GM12878 (cell line): ENCODE data around the gene SPRYD3. TPM values are rescaled to one million over a fixed set of nuclear protein-coding genes. Genes with fewer than 3 reads are reported as not detected.

Experiments used
- ATAC-seq: fragments of 200-7000 bp; cut with Tn5 transposase; 3 replicates; pipeline ENCODE4 v1.9.1; 2020; ENCODE audit warnings: mild to moderate bottlenecking, moderate library complexity
- BruUV-seq: library from RNA; stranded (reverse); fragments of 400-500 nt; replicated peaks from 2 replicates; lab custom pipeline; 2021; lab: Mats Ljungman, UMichigan
- CTCF ChIA-PET: fragments of 300-600 bp; sonication (Branson Sonifier 250); formaldehyde crosslinking; extraction: SDS; loops from one replicate; lab custom pipeline; 2021; ENCODE audit warnings: inconsistent platforms; lab: Yijun Ruan, JAX
- POLR2A ChIA-PET: fragments of 350-600 bp; formaldehyde crosslinking; extraction: SDS; loops from one replicate; lab custom pipeline; 2021; ENCODE audit warnings: inconsistent platforms; lab: Charles Lee
- RAD21 ChIA-PET: fragments of 300-600 bp; sonication (Branson Sonifier 250); formaldehyde crosslinking; loops from one replicate; lab custom pipeline; 2023; ENCODE audit warnings: antibody characterized with exemption; ENCODE audit not compliant: unreplicated experiment; lab: Charles Lee
- SMC1A ChIA-PET: fragments of 300-600 bp; sonication (Branson Sonifier 250); formaldehyde crosslinking; loops from one replicate; lab custom pipeline; 2023; ENCODE audit not compliant: unreplicated experiment, uncharacterized antibody; lab: Charles Lee
- DNase-seq: peaks from one replicate; pipeline ENCODE4 v3.0.0-alpha.2; 2011; ENCODE audit warnings: low read depth, low spot score
- FAIRE-seq: peaks from 3 replicates; lab custom pipeline; 2011; peaks lifted over from hg19 to GRCh38; lab: Jason Lieb, UNC
- H2AFZ ChIP-seq: 2 replicates; pipeline ENCODE4 v1.6.0; 2011; ENCODE audit warnings: low read depth, low read length, control low read depth; ENCODE audit not compliant: control insufficient read depth
- H3K27ac ChIP-seq: 2 replicates; pipeline ENCODE4 v1.5.1; 2011; ENCODE audit warnings: control low read depth; ENCODE audit not compliant: control insufficient read depth, insufficient read depth
- H3K27me3 ChIP-seq, 2 experiments: replicated peaks in 1 of 2; 2 replicates each; pipeline versions ENCODE4 v1.6.0 to v1.6.1; 2011; ENCODE audit warnings: low read length in 1 of 2; ENCODE audit not compliant: control insufficient read depth in 2 of 2, insufficient read depth in 2 of 2
- H3K36me3 ChIP-seq, 2 experiments: 2 replicates each; pipeline ENCODE4 v1.5.1; 2011; ENCODE audit warnings: low read length in 1 of 2; ENCODE audit not compliant: control insufficient read depth in 2 of 2, insufficient read depth in 2 of 2
- H3K4me1 ChIP-seq: 2 replicates; pipeline ENCODE4 v1.6.1; 2011; ENCODE audit warnings: mild to moderate bottlenecking, low read length, moderate library complexity, mixed read lengths; ENCODE audit not compliant: control insufficient read depth, insufficient read depth
- H3K4me2 ChIP-seq: 2 replicates; pipeline ENCODE4 v1.6.0; 2011; ENCODE audit warnings: control low read depth; ENCODE audit not compliant: control insufficient read depth, insufficient read depth
- H3K4me3 ChIP-seq: fragments of 200-600 bp; sonication (generic); 2 replicates; pipeline ENCODE4 v1.5.1; 2016
- H3K79me2 ChIP-seq: 2 replicates; pipeline ENCODE4 v1.6.0; 2011; ENCODE audit warnings: low read length; ENCODE audit not compliant: control insufficient read depth, insufficient read depth
- H3K9ac ChIP-seq: 2 replicates; pipeline ENCODE4 v1.8.0; 2011; ENCODE audit warnings: low read length, control low read depth, mixed read lengths; ENCODE audit not compliant: control insufficient read depth, insufficient read depth
- H3K9me3 ChIP-seq: replicated peaks from 3 replicates; pipeline ENCODE4 v1.5.1; 2011; ENCODE audit warnings: mild to moderate bottlenecking, low read length; ENCODE audit not compliant: control insufficient read depth, insufficient read depth
- H4K20me1 ChIP-seq: 2 replicates; pipeline ENCODE4 v1.6.0; 2011; ENCODE audit not compliant: control insufficient read depth, insufficient read depth
- ASH2L ChIP-seq: fragments of 300-600, 200-600 bp; sonication (generic); IDR thresholded peaks from 2 replicates; pipeline ENCODE4 v1.6.1; 2017; ENCODE audit warnings: low read depth, mild to moderate bottlenecking, borderline replicate concordance
- EP300 ChIP-seq, 2 experiments: fragments of 150-350 bp in 1 of 2; IDR thresholded peaks; 2 replicates each; pipeline ENCODE4 v1.6.1; 2011 to 2012; ENCODE audit warnings: low read depth in 2 of 2, low read length in 2 of 2, borderline replicate concordance in 1 of 2, improper control_type of control experiment in 1 of 2, inconsistent platforms in 1 of 2; ENCODE audit not compliant: control insufficient read depth in 1 of 2
- KAT2A ChIP-seq: conservative IDR thresholded peaks from 2 replicates; pipeline ENCODE4 v1.6.1; 2011; ENCODE audit warnings: low read depth, low read length; ENCODE audit not compliant: control insufficient read depth
- MEF2B ChIP-seq: fragments of 450-650 bp; IDR thresholded peaks from 2 replicates; pipeline ENCODE4 v1.6.1; 2018; ENCODE audit warnings: mild to moderate bottlenecking, moderate library complexity; ENCODE audit not compliant: partially characterized antibody, poor library complexity, severe bottlenecking
- PAX8 ChIP-seq: fragments of 450-650 bp; IDR thresholded peaks from 2 replicates; pipeline ENCODE4 v1.6.1; 2017; ENCODE audit warnings: mild to moderate bottlenecking, moderate library complexity
- PBX3 ChIP-seq: IDR thresholded peaks from 2 replicates; pipeline ENCODE4 v1.6.1; 2011; ENCODE audit warnings: mild to moderate bottlenecking, low read depth, low read length, moderate library complexity; ENCODE audit not compliant: insufficient replicate concordance
- TCF12 ChIP-seq: IDR thresholded peaks from 2 replicates; pipeline ENCODE4 v1.6.1; 2011; ENCODE audit warnings: low read depth, mild to moderate bottlenecking, low read length
- TCF3 ChIP-seq: IDR thresholded peaks from 2 replicates; pipeline ENCODE4 v1.6.1; 2012; ENCODE audit warnings: low read depth, mild to moderate bottlenecking, low read length, borderline replicate concordance; ENCODE audit not compliant: insufficient read depth
- WGBS: methylation state at CpG from one replicate; pipeline ENCODE4 v1.1.6; 2016; ENCODE audit warnings: low lambda C conversion rate; ENCODE audit not compliant: insufficient replicate concordance, insufficient coverage; ENCODE audit errors: missing lambda C conversion rate; 5-methylcytosine and 5-hydroxymethylcytosine counted together
- in situ Hi-C: fragments of 300-500 bp; cut with MboI; formaldehyde crosslinking; loops from 9 replicates; pipeline ENCODE4 v1.14.3; 2018; ENCODE audit warnings: mixed read lengths
- intact Hi-C: fragments of 100-400 bp; cut with micrococcal nuclease; formaldehyde crosslinking; loops from one replicate; pipeline ENCODE4 v1.14.2; 2022; ENCODE audit not compliant: unreplicated experiment
- polyA plus RNA-seq, 11 experiments: library from polyadenylated mRNA; depleted of rRNA in 4 of 11; unstranded in 6 of 11; stranded (reverse) in 5 of 11; fragments of >200 nt; fragmentation: Nextera tagmentation in 4 of 11; fragmentation: Illumina TruSeq in 1 of 11; extraction: Ambion mirVana in 4 of 11; extraction: Trizol in 1 of 11; gene quantifications; 1 replicate in 1 of 11; 2 replicates in 10 of 11; pipeline versions ENCODE4 v1.2.1 to v1.2.3, GENCODE V29; 2011 to 2016; ENCODE audit warnings: inconsistent platforms in 2 of 11, missing spikeins in 2 of 11, low read depth in 1 of 11
- total RNA-seq, 4 experiments: library from RNA; depleted of rRNA in 3 of 4; stranded (reverse); fragments of >200 nt in 3 of 4; fragmentation: Illumina TruSeq in 1 of 4; extraction: Trizol in 1 of 4; gene quantifications; 2 replicates each; pipeline versions ENCODE4 v1.2.1 to v1.2.3, GENCODE V29; 2013 to 2021

The SPRYD3 gene
- total and polyA plus RNA-seq, 10 of the 15 experiments (the other 5 are each of a cell fraction or from before 2014, with no cell fraction given), result 2.3 to 26.4 (median 20.2) TPM

- TF ChIP-seq PBX3 (no peak), EP300 (IDR thresholded peaks at IDR 0.05; ENCODE audit: borderline replicate concordance in 1 of 2, control insufficient read depth in 1 of 2, low read depth in 2 of 2, low read length in 2 of 2) (no peak), ASH2L (no peak), TCF3 (no peak), TCF12 (no peak)
Measured at GRCh38 chr12:53065470-53065869, 13.7 kb downstream of the SPRYD3 start (continued).

- Histone ChIP-seq H4K20me1 (no peaks in the 10 kb centered on the region; the same call in 1 of the 2 replicates), H3K9ac (no peak overlapping the region), H3K9me3 (no peaks in the 10 kb centered on the region), H3K27ac (no peak overlapping the region), H2AFZ (no peak overlapping the region), H3K4me2 (no peak overlapping the region), H3K4me3 (no peak overlapping the region), H3K27me3 (no peaks in the 10 kb centered on the region), H3K79me2 (no peaks in the 10 kb centered on the region), H3K4me1 (no peaks in the 10 kb centered on the region), H3K36me3 (peaks cover 6 to 7% of the 10 kb centered on the region in 2 experiments; a peak in 3 of 4 replicates)
- POLR2A ChIA-PET, result interaction anchor here (1.2 to 2.6 kb wide), 3 partner anchors 11 to 33 kb away, joined by 3 to 7 read pairs (median 3); partner anchors contain the start of genes IGFBP6 and SPRYD3
- BruUV-seq, result no TSS peak
- no peak for DNase-seq
- CTCF ChIA-PET, result interaction anchor here (0.7 to 12.1 kb wide), 23 partner anchors 9 to 317 kb away, joined by 3 to 355 read pairs (median 6); partner anchors contain the start of genes EIF4B, IGFBP6, PFDN5 and SOAT2
- SMC1A ChIA-PET, result interaction anchor here (0.6 to 7.8 kb wide), 10 partner anchors 9 to 221 kb away, joined by 3 to 126 read pairs (median 5); partner anchors contain the start of genes SOAT2 and SPRYD3
- in situ Hi-C loops (no loop called here), intact Hi-C loops (loop anchor here (5.0 kb wide), 1 partner anchor 92 kb away; no protein-coding TSS in a partner anchor)
- WGBS, result 91% methylated on average over 11 of the region's 11 CpGs
- RAD21 ChIA-PET, result interaction anchor here (0.8 to 4.5 kb wide), 11 partner anchors 11 to 259 kb away, joined by 3 to 84 read pairs (median 7); partner anchors contain the start of genes IGFBP6, SOAT2 and SPRYD3
- no peak for FAIRE-seq
- TF ChIP-seq PAX8 (no peak), MEF2B (no peak), KAT2A (no peak)
- ATAC-seq, result no peak
Measured at GRCh38 chr12:53064613-53065436, 14.4 kb downstream of the SPRYD3 start.
